DLD1 (cell line): ENCODE results near the gene RELB.

Source experiments
- in situ Hi-C: cut with HindIII; loops from 2 replicates; pipeline ENCODE4 v1.10.0; 2017; ENCODE audit warnings: low sequenced_read_pairs

RELB gene

DNA sequence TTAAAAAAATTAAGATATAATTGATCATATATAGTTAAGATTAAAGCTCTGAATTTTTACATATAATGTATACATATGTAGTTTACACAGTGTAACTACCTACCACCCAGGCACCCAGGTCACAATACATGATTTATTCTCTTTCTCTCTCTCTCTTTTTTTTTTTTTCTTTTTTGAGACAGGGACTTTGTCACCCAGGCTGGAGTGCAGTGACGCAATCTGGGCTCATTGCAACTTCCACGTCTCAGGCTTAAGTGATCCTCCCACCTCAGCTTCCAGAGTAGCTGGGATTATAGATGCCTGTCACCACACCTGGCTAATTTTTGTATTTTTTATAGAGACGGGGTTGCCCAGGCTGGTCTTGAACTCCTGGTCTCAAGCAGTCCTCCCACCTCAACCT is 18.8 kb downstream of the RELB start:
- in situ Hi-C loops = no loop called here

DNA sequence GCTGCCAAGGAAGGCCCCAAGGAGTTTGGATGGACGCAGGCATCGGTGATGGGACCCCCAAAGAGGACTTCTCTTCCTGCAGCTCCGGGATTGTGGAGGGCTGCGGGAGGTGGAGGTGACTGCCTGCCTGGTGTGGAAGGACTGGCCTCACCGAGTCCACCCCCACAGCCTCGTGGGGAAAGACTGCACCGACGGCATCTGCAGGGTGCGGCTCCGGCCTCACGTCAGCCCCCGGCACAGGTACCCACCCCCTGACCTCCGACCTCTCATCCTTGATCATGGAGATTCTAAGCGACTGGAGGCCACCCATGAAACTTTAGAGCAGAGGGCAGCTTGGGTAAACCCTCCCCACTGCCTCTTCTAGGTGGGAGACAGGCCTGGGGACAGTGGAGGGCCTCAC is 20.7 kb downstream of the RELB start:
- in situ Hi-C loops = no loop called here

DNA sequence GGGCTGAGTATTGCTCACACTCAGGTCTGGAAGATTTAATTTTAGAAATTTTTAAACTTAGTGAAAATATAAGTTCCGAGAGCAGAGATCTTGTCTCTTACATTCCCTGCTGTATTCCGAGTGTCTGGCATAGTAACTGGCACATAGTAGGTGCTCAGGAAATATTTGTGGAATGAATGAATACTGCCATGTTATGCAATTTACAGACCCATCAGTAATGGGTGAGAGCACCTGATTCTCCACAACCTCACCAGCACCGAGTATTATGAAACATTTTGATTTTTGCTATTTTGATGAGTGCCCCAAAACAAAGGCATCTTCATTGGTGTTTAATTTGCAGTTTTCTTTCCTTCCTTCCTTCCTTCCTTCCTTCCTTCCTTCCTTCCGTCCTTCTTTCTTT is 21.8 kb downstream of the RELB start:
- in situ Hi-C loops = no loop called here

DNA sequence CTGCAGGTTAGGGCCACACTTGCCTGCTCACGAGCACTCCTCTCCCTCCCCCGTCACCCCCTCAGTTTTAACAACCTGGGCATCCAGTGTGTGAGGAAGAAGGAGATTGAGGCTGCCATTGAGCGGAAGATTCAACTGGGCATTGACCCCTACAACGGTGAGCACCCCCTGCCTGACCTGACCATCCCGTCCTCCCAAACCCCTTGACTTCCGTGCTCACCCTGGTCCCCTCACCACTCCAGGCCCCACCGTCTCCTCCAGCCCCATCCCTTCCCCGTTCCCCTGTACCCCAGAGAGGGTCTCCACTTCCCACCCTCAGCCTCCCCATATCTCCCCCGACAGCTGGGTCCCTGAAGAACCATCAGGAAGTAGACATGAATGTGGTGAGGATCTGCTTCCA is 24.0 kb downstream of the RELB start:
- in situ Hi-C loops = no loop called here

DNA sequence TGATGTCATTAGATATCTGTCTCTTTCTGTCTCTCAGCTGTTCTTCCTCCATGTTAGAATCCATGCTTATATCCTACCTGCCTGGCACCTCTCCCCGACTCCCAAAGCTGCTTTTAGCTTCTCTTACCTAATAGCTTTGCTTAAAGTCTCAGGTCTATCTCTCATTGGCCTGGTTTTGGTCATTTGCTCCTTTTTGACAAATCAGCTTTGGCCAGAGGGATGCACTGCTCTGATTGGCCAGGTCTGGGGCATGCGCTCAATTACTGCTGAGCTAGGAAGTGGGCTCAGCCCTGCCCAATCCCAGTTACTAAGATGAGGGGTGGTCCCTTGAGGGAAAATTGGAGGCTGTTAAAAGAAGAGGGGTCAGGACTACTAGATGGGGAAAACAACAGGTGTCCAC is 26.1 kb downstream of the RELB start:
- in situ Hi-C loops = no loop called here

DNA sequence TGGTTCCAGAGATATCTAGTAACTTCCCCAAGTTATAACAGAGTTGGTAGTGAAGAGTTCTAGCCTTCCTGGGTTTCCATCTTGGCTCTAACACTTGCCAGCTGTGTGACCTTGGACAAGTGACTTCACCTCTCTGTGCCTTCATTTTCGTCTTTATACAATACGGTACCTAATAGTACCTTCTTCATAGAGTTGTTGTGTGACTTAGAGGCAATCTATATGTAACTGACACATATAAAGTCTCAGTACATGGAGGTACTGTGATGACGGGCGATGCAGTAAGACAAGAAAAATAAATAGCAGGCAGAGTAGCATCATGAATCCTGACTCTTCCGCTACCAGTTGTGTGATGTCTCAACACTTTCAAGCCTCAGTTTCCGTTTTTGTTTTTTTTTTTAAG is 29.6 kb downstream of the RELB start:
- in situ Hi-C loops = no loop called here

DNA sequence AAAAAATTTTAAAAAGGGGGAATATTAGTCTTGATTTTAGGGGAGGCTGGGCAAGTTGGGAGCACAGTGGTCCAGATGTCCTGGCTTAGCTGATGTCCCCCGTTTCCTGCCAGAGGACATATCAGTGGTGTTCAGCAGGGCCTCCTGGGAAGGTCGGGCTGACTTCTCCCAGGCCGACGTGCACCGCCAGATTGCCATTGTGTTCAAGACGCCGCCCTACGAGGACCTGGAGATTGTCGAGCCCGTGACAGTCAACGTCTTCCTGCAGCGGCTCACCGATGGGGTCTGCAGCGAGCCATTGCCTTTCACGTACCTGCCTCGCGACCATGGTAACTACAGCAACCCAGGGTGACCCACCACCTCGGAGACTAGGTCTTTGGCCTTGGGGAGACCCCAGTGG is 31.2 kb downstream of the RELB start:
- in situ Hi-C loops = no loop called here

DNA sequence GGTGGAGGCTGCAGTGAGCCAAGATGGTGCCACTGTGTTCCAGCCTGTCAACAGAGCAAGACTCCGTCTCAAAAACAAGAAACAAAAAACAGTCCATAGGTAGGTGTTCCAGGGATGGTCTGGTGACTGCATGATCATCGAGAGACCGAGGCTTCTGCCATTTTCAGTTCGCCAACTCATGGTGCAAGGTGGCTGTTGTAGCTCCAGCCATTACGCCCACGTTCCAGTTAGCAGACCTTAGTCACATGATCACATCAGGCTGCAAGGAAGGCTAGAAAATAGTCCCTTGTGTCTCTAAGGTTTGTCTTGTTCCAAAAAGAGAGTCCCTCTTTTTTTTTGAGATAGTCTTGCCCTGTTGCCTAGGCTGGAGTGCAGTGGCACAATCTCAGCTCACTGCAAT is 34.5 kb downstream of the RELB start:
- in situ Hi-C loops = no loop called here

DNA sequence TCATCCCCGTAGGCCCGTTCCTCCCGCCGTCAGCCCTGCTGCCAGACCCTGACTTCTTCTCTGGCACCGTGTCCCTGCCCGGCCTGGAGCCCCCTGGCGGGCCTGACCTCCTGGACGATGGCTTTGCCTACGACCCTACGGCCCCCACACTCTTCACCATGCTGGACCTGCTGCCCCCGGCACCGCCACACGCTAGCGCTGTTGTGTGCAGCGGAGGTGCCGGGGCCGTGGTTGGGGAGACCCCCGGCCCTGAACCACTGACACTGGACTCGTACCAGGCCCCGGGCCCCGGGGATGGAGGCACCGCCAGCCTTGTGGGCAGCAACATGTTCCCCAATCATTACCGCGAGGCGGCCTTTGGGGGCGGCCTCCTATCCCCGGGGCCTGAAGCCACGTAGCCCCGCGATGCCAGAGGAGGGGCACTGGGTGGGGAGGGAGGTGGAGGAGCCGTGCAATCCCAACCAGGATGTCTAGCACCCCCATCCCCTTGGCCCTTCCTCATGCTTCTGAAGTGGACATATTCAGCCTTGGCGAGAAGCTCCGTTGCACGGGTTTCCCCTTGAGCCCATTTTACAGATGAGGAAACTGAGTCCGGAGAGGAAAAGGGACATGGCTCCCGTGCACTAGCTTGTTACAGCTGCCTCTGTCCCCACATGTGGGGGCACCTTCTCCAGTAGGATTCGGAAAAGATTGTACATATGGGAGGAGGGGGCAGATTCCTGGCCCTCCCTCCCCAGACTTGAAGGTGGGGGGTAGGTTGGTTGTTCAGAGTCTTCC is 36.3 kb downstream of the RELB start:
- in situ Hi-C loops = no loop called here

DNA sequence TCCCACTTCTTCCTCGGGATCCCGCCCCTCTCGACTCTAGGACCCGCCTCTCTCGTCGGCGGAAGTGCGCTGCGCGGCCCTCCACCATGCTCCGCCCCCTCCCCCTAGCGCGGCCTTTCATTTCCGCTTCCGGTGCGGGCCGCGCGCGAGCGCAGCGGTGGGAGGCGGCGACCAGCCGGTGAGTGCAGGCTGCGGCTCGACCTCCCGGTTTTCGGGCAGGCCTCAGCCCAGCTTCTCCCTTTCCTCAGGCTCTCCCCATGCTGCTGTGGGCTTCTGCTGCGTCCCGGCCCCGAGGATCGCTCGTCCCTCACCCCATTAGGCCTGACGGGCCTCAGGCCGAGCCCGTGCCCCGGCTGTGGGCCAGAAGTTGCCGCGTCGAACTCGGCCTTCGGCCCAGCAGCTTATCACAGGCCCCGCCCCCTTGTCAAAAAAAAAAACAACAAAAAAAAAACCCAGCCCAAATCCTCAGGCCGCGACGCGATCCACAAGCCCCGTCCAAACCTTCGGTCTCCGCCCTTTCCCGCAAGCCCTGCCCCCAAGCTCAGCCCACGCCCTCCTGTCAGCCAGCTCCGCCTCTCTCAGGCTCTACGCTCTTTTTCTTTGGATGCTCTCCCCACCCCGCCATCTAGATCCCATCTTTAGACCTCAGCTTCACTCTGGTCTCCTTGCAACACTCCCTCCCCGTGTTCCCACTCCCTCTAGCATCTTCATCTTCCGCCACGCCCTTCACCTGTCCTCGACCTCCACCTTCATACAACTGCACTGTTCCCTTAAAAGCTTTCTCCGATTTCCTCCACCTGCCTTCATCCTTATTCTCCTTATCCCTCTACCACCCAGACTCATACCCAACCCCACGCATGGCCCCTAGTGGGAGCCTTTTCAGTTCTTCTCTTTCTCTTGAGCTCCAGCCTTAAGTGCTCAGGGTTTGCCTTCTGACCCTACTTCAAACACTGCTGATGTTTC is 37.9 kb downstream of the RELB start, which contains the start of gene CLASRP:
Gene CLASRP (plus strand): TSS at position 115 of the 963 bp plus-strand sequence. CDS start 1,168 bp downstream, outside the sequence.
- in situ Hi-C loops = no loop called here

DNA sequence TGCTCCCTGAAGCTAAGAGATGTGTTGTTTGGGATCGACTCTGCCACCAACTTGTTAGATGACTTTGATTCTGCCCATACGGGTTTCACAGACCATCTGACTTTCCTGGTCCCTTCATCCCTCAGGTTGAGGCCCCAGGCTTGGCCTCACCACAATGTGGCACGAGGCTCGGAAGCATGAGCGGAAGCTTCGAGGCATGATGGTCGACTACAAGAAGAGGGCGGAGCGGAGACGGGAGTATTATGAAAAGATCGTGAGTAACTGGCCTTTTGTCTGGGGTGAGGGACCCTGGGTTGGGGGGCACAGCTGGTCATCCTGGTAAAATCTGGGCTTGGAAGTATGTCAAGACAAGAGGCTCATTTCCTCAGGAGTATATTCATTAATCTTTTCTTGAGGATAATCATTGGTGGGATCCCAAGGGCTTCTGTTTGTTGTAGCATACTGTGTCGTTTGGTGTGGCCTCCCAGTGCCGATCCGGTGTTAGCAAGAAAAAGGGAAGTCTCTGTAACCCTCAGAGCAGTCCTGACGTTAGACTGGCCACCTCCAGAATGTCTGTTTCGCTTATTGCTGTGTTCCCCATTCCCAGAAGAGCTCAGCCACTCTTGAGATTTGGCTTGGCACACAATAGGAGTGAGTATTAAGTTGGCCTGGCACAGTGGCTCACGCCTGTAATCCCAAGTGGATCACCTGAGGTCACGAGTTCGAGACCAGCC is 39.0 kb downstream of the RELB start:
- in situ Hi-C loops = no loop called here

DNA sequence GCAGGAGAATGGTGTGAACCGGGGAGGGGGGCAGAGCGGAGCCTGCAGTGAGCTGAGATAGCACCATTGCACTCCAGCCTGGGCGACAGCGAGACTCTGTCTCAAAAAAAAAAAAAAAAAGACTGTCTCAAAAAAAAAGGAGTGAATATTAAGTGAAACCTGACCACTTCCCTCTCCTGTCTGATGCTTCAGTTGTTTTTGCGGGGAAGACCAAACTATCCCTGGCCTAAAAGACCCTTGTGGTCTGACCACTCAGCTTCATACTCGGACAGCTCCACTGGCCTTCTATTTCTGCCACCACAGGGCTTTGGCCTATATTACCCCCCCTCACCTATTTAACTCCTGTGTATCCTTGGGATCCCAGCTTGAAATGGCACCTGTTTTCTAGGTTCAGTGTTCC is 39.9 kb downstream of the RELB start:
- in situ Hi-C loops = no loop called here

DNA sequence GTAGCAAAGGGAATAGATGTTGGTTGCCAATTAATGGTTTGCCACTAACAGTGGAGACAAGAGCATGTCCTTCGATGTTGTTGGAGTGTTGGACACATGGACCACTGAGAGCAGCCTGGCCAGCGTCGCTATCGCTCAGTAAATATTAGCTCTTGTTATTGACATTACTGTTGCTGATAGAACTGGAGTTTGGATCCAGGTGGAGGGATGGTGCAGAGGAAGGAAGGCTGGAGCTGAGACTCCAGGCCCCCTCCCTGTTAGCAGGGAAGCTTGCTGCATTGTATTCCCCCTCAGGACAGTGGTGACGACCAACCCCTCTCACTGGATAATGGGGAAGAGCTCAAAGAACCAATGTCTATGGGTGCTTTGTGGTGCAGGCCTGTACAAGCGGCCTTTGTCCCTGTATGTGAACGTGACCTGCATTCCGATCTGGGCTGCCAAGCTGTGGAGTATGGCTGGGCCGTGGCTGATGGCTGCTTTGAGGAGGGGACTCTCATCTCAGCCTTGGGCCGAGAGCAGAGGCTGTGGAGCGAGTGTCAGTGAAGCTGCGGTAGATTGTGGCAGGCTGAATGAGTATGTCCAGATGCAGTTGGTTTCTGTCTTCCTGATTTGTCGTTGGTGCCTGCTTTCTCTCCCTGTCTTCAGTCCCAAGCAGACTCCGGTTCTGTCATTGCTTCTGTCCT is 44.5 kb downstream of the RELB start:
- in situ Hi-C loops = no loop called here

DNA sequence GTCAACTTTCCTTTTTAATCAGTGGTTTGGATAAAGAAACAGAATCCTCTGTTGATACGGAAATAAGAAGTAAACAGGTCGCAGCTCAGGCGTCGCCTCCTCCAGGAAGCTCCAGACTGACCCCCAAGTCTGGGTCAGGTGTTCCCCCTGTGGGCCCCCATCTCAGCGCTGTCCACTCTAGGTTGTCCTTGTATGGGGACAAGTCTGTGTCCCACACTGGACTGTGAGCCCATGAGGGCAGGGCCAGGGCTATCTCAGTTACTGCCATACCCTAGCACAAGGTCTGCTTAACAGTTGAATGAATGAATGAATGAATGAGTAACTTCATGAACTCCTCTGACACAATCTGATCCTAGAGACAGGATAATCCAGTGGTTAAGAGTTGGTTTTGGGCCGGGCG is 45.1 kb downstream of the RELB start:
- in situ Hi-C loops = no loop called here

DNA sequence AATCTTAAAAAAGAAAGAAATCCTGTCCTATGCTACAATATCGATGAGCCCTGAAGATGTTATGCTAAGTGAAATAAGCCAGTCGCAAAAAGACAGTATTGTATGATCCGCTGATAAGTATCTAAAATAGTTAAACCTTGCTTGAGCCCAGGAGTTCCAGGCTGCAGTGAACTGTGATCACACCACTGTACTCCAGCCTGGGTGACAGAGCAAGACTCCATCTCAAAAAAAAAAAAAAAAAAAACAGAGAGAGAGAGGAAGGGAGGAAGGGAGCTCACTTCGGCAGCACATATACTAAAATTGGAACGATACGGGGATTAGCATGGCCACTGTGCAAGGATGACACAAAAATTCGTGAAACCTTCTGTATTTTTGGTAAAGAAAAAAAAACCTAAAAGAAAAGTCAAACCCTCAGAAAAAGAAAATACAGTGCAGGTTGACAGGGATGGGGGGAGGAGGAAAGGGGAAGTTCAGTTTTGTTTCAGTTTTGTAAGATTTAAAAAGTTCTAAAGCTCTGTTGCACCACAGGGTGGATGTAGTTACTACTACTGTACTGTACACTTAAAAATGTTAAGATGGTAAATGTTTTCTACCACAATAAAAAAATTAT is 46.0 kb downstream of the RELB start:
- in situ Hi-C loops = no loop called here

DNA sequence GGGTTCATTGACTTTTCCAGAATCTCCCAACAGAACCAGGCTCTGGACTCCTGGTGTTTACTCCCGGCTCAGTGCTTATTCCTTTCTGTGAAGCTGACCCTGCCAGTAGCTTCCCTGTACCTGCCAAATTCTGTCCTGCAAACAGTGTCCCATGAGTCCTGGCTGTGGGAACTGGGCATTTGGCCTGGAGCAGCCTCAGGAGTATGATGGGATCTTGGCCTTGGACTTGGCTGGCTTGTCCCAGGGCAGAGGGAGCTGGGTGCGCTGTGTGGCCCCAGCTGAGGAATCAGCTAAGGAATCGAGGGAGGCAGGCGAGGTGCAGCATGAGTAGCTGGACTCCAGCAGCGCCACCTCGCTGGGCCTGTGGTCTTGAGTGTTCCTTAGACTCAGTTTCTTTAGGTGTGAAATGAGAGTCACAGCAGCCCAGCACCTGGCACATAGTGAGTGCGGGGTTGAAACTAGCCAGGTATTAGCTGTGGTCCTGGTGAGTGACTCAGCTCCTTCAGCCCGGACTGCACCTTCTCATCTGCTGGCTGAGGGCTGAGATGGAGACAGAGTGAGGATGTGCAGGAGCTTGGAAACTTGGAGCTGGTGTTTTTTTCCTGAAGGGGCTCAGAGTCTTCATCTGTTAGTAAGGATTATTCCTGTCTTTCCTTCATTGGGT is 47.9 kb downstream of the RELB start:
- in situ Hi-C loops = no loop called here

DNA sequence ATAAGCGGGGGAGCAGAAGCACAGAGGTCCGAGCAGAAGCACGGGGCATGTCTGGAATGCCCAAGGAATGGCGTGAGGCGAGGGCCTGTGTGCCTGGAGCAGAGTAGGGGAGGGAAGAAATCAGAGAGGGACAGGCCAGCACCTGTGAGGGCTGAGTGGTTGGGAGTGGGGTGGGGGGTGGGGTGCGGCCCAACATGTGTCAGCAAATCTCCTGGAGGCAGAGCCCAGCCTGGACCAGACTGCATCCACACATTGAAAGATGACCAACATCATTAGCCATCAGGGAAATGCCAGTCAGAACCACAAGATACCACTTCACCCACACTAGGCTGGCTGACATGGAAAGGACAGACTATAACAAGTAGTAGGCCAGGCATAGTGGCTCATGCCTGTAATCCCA is 48.8 kb downstream of the RELB start:
- in situ Hi-C loops = no loop called here

DNA sequence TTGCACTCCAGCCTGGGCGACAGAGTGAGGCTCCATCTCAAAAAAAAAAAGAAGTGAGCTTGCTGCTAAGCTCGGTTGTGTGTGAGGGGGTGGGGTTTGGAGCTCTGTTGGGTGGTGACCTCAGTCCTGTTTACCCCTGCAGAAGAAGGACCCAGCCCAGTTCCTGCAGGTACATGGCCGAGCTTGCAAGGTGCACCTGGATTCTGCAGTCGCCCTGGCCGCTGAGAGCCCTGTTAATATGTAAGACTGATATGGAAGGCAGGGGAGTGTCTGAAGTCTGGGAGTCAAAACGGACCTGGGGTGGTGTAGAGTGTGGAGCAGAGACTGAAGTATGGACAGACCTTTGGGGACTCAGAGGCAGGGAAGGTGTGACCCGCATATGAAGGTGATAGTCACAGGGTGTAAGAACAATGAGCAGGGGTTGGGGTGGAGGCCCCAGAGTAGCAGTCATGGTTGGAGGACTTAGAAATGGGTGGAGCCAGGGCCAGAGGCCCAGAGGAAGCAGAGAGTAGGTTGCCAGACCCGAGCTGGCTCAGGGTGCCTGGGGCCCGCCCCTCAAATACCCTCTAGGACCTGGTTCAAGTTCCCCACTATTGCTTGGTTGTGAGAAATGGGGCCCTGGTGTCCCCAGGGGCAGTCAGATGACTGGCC is 50.8 kb downstream of the RELB start:
- in situ Hi-C loops = no loop called here

DNA sequence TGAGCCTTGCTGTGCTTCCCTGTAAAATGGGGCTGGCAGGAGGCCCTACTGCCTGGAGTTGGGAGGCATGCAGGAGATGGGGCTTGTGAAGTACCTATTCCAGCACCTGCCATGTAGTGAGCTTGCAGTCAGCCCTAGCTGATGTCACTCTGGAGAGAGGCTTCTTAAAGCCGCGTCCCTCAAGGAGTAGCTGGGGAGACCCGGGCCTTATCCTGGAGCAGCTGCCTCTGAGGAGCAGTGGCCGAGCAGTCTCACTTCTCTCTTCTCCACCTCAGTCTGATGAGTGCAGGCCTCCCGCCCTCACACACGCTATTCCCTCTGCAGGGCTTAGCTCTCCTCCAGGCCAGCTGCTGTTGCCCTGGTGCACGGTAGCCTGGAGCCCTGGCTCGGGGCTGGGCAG is 55.6 kb downstream of the RELB start:
- in situ Hi-C loops = no loop called here
